ENCODE results near the gene SLC4A9. TPM values are rescaled to one million over a fixed set of nuclear protein-coding genes. Genes with fewer than 3 reads are reported as not detected.

The SLC4A9 gene
- polyA plus RNA-seq (2011; rRNA removed) (not detected in 2 replicates), polyA plus RNA-seq (2017; fragmentation: RNase III; extraction: RNeasy Plus Mini Kit Qiagen cat#74134 plus additional on column Dnase treatment) (not detected in 3 replicates), polyA minus RNA-seq (2011; rRNA and poly(A)+ RNA removed) (0.08 TPM in 1 of 2 replicates, not detected in the other)
- 0.01 TPM in 1 of 2 replicates, not detected in the other for polyA plus RNA-seq (2012; cell fraction: cytosol; rRNA removed)
- 0.02 and 0.06 TPM in 2 replicates for polyA plus RNA-seq (2012; cell fraction: nucleus; rRNA removed)

DNA sequence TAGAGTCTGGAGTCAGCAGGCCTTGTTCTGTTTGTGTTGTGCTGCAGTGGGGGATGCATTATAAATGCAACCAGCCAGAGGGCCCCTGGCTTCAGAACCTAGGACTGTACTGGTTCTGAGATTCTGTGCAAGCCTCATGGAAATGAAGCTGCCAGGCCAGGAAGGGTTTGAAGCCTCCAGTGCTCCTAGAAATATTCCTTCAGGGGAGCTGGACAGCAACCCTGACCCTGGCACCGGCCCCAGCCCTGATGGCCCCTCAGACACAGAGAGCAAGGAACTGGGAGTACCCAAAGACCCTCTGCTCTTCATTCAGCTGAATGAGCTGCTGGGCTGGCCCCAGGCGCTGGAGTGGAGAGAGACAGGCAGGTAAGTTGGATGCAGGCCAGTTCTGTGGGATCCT, at the start of gene SLC4A9:
SLC4A9 (plus strand) TSS at position 94 of the 400 bp plus-strand sequence; CDS start at position 137, 43 bp downstream.
- Histone ChIP-seq H3K27ac (no peak within 1 kb of the TSS), H3K9me3 (no peaks in the 10 kb centered on the region), H3K4me1 (peaks cover 5% of the 10 kb centered on the region; the same call in 1 of the 3 replicates), H3K4me2 (no peak within 1 kb of the TSS), H3K4me3 (no peak within 1 kb of the TSS)
- FAIRE-seq (no peak), DNase-seq (ENCODE audit: low read depth in 1 of 2, low spot score in 1 of 2) (no peak), ATAC-seq (no peak)
- no peak for TF ChIP-seq RARB (CRISPR knock-in tag; IDR thresholded peaks at IDR 0.05)
- TF ChIP-seq RNF2 (IDR thresholded peaks at IDR 0.05; ENCODE audit: borderline replicate concordance, low read depth): no peak
- TF ChIP-seq, protein P1, sequence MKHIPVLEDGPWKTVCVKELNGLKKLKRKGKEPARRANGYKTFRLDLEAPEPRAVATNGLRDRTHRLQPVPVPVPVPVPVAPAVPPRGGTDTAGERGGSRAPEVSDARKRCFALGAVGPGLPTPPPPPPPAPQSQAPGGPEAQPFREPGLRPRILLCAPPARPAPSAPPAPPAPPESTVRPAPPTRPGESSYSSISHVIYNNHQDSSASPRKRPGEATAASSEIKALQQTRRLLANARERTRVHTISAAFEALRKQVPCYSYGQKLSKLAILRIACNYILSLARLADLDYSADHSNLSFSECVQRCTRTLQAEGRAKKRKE (CRISPR knock-in tag; IDR thresholded peaks at IDR 0.05; ENCODE audit: low read depth): no peak
- no peak for TF ChIP-seq POLR2A (IDR thresholded peaks at IDR 0.05; ENCODE audit: low read length)
- TF ChIP-seq, protein P2, sequence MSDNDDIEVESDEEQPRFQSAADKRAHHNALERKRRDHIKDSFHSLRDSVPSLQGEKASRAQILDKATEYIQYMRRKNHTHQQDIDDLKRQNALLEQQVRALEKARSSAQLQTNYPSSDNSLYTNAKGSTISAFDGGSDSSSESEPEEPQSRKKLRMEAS (IDR thresholded peaks at IDR 0.05): no peak
- TF ChIP-seq NR3C1 (IDR thresholded peaks at IDR 0.05): no peak
- TF ChIP-seq ZC3H11A (IDR thresholded peaks at IDR 0.05): no peak
- TF ChIP-seq PBX3 (IDR thresholded peaks at IDR 0.05): no peak
- no peak for TF ChIP-seq ZNF302 (CRISPR knock-in tag; IDR thresholded peaks at IDR 0.05)
- no peak for TF ChIP-seq HOXA7 (CRISPR knock-in tag; IDR thresholded peaks at IDR 0.05)
- TF ChIP-seq HOXB5 (CRISPR knock-in tag; IDR thresholded peaks at IDR 0.05): no peak
- no peak for TF ChIP-seq ZSCAN20 (CRISPR knock-in tag; IDR thresholded peaks at IDR 0.05)
- no peak for TF ChIP-seq CHD2 (IDR thresholded peaks at IDR 0.05; ENCODE audit: low read length, partially characterized antibody)
- TF ChIP-seq, protein P3, sequence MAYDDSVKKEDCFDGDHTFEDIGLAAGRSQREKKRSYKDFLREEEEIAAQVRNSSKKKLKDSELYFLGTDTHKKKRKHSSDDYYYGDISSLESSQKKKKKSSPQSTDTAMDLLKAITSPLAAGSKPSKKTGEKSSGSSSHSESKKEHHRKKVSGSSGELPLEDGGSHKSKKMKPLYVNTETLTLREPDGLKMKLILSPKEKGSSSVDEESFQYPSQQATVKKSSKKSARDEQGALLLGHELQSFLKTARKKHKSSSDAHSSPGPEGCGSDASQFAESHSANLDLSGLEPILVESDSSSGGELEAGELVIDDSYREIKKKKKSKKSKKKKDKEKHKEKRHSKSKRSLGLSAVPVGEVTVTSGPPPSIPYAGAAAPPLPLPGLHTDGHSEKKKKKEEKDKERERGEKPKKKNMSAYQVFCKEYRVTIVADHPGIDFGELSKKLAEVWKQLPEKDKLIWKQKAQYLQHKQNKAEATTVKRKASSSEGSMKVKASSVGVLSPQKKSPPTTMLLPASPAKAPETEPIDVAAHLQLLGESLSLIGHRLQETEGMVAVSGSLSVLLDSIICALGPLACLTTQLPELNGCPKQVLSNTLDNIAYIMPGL (CRISPR knock-in tag; IDR thresholded peaks at IDR 0.05; ENCODE audit: borderline replicate concordance): no peak
- 69% methylated on average over 2 of the region's 2 CpGs for WGBS (ENCODE audit: missing lambda C conversion rate)
- CTCF ChIA-PET: interaction anchor here (0.6 to 36.9 kb wide), 6 partner anchors 10 to 360 kb away, joined by 3 to 1613 read pairs (median 43); partner anchors contain the start of gene HBEGF
- POLR2A ChIA-PET: no interaction called here

DNA sequence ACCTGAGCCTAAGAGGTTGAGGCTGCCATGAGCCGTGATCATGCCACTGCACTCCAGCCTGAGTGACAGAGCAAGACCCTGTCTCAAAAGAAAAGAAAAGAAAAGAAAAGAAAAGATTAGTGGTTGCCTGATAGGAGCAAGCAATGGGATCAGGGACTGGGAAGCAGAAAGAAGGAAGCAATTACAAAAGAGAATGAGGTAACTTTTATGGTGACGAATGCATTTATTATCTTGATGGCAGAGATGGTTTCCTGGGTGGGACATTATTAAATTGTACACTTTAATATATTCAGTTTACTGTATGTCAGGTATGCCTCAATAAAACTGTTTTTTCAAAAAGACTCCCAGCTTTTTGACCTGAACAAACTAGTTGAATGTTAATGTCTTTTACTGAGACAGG, 49.6 kb upstream of the SLC4A9 start:
- DNase-seq (ENCODE audit: low read depth in 1 of 2, low spot score in 1 of 2) (no peak), FAIRE-seq (no peak), ATAC-seq (no peak)
- Histone ChIP-seq H3K4me3 (no peak overlapping the region), H3K4me2 (peak overlapping the region; percentile 39; the same call in 2 of the 3 replicates), H3K27ac (peak overlapping the region; percentile 32 to 68; a peak in 3 of 6 replicates), H3K9me3 (no peaks in the 10 kb centered on the region), H3K4me1 (peaks cover 23% of the 10 kb centered on the region)
- TF ChIP-seq ZNF302 (CRISPR knock-in tag; IDR thresholded peaks at IDR 0.05): no peak
- TF ChIP-seq JUN (IDR thresholded peaks at IDR 0.05): no peak
- TF ChIP-seq EP300 (IDR thresholded peaks at IDR 0.05): no peak
- TF ChIP-seq CBX2 (IDR thresholded peaks at IDR 0.05; ENCODE audit: borderline replicate concordance, low read depth): no peak
- no peak for TF ChIP-seq ELK1 (IDR thresholded peaks at IDR 0.05; ENCODE audit: low read depth, low read length)
- no peak for TF ChIP-seq HES2 (IDR thresholded peaks at IDR 0.05)
- TF ChIP-seq HOXA7 (CRISPR knock-in tag; IDR thresholded peaks at IDR 0.05): no peak
- TF ChIP-seq PHF8 (IDR thresholded peaks at IDR 0.05; ENCODE audit: borderline replicate concordance, low read depth): no peak
- no peak for TF ChIP-seq SMC3 (IDR thresholded peaks at IDR 0.05)
- TF ChIP-seq FOSB (CRISPR knock-in tag; IDR thresholded peaks at IDR 0.05): no peak
- no peak for TF ChIP-seq MAFK (IDR thresholded peaks at IDR 0.05; ENCODE audit: partially characterized antibody)
- no peak for TF ChIP-seq HOXB5 (CRISPR knock-in tag; IDR thresholded peaks at IDR 0.05)
- ChIA-PET POLR2A (interaction anchor here (1.5 to 1.7 kb wide), 2 partner anchors 8 to 36 kb away, joined by 4 to 10 read pairs; partner anchors contain the start of genes HBEGF and PFDN1), CTCF (interaction anchor here (0.9 to 3.9 kb wide), 4 partner anchors 8 to 66 kb away, joined by 3 to 24 read pairs (median 6); partner anchors contain the start of gene HBEGF)
- WGBS (ENCODE audit: missing lambda C conversion rate): 89% methylated on average over 2 of the region's 2 CpGs
